HEK293 (cell line): ENCODE results near the gene NAGLU.

Experiments
- FEZF1 ChIP-seq: fragments of 450-650 bp; formaldehyde crosslinking; IDR thresholded peaks from 2 replicates; pipeline ENCODE4 v1.5.1; 2016; ENCODE audit warnings: missing biosample characterization, missing genetic modification characterization
- HOXC10 ChIP-seq: sonication (generic); formaldehyde crosslinking; IDR thresholded peaks from 2 replicates; pipeline ENCODE4 v1.8.1; 2023; ENCODE audit warnings: mild to moderate bottlenecking, missing genetic modification reagents
- MZF1 ChIP-seq: fragments of 450-650 bp; formaldehyde crosslinking; IDR thresholded peaks from 2 replicates; pipeline ENCODE4 v1.5.1; 2017; ENCODE audit warnings: missing biosample characterization, missing genetic modification characterization, borderline replicate concordance
- SCRT2 ChIP-seq: fragments of 450-650 bp; formaldehyde crosslinking; IDR thresholded peaks from 2 replicates; pipeline ENCODE4 v1.5.1; 2016; ENCODE audit warnings: missing biosample characterization, missing genetic modification characterization
- SETDB1 ChIP-seq: IDR thresholded peaks from one replicate; pipeline ENCODE4 v1.6.1; 2017; ENCODE audit warnings: mild to moderate bottlenecking, low read length, moderate library complexity, mixed read lengths; ENCODE audit not compliant: insufficient read length
- ZBTB20 ChIP-seq: fragments of 450-650 bp; formaldehyde crosslinking; IDR thresholded peaks from 2 replicates; pipeline ENCODE4 v1.5.1; 2016; ENCODE audit warnings: missing biosample characterization, missing genetic modification characterization
- ZBTB8A ChIP-seq: fragments of 450-650 bp; formaldehyde crosslinking; IDR thresholded peaks from 2 replicates; pipeline ENCODE4 v1.5.1; 2016; ENCODE audit warnings: missing biosample characterization, missing genetic modification characterization
- ZFP37 ChIP-seq: fragments of 450-650 bp; formaldehyde crosslinking; IDR thresholded peaks from 2 replicates; pipeline ENCODE4 v1.5.1; 2016; ENCODE audit warnings: missing biosample characterization, missing genetic modification characterization
- ZFP69B ChIP-seq: fragments of 450-650 bp; formaldehyde crosslinking; IDR thresholded peaks from 2 replicates; pipeline ENCODE4 v1.5.1; 2016; ENCODE audit warnings: missing biosample characterization, missing genetic modification characterization
- ZNF366 ChIP-seq: fragments of 450-650 bp; formaldehyde crosslinking; conservative IDR thresholded peaks from 2 replicates; pipeline ENCODE4 v1.5.1; 2016; ENCODE audit warnings: missing biosample characterization, missing genetic modification characterization
- ZNF423 ChIP-seq: fragments of 450-650 bp; formaldehyde crosslinking; IDR thresholded peaks from 2 replicates; pipeline ENCODE4 v1.5.1; 2016; ENCODE audit warnings: missing biosample characterization, missing genetic modification characterization
- ZNF560 ChIP-seq: fragments of 450-650 bp; formaldehyde crosslinking; IDR thresholded peaks from 2 replicates; pipeline ENCODE4 v1.5.1; 2017; ENCODE audit warnings: missing biosample characterization, missing genetic modification characterization, borderline replicate concordance
- ZNF600 ChIP-seq: fragments of 450-650 bp; formaldehyde crosslinking; IDR thresholded peaks from 2 replicates; pipeline ENCODE4 v1.5.1; 2016; ENCODE audit warnings: missing biosample characterization, missing genetic modification characterization
- ZNF623 ChIP-seq: fragments of 450-650 bp; formaldehyde crosslinking; IDR thresholded peaks from 2 replicates; pipeline ENCODE4 v1.5.1; 2016; ENCODE audit warnings: missing biosample characterization, missing genetic modification characterization
- ZNF76 ChIP-seq: fragments of 450-650 bp; formaldehyde crosslinking; IDR thresholded peaks from 2 replicates; pipeline ENCODE4; 2016; ENCODE audit warnings: low read depth, missing biosample characterization, missing genetic modification characterization, borderline replicate concordance
- ZNF777 ChIP-seq: fragments of 450-650 bp; formaldehyde crosslinking; IDR thresholded peaks from 2 replicates; pipeline ENCODE4 v1.5.1; 2017; ENCODE audit warnings: missing biosample characterization, missing genetic modification characterization, borderline replicate concordance
- ZNF792 ChIP-seq: fragments of 450-650 bp; formaldehyde crosslinking; IDR thresholded peaks from 2 replicates; pipeline ENCODE4 v1.5.1; 2016; ENCODE audit warnings: missing biosample characterization, missing genetic modification characterization
- TF ChIP-seq, protein P1 (sequence below): fragments of 450-650 bp; formaldehyde crosslinking; conservative IDR thresholded peaks from 2 replicates; pipeline ENCODE4 v1.5.1; 2016; ENCODE audit warnings: low read depth, missing biosample characterization, missing genetic modification characterization
- TF ChIP-seq, protein P2 (sequence below): fragments of 450-650 bp; formaldehyde crosslinking; conservative IDR thresholded peaks from 2 replicates; pipeline ENCODE4 v1.5.1; 2016; ENCODE audit warnings: low read depth, missing biosample characterization, missing genetic modification characterization
- TF ChIP-seq, protein P3 (sequence below): fragments of 450-650 bp; formaldehyde crosslinking; IDR thresholded peaks from 2 replicates; pipeline ENCODE4 v1.5.1; 2016; ENCODE audit warnings: missing biosample characterization, missing genetic modification characterization
- TF ChIP-seq, protein P4 (sequence below): fragments of 450-650 bp; formaldehyde crosslinking; IDR thresholded peaks from 2 replicates; pipeline ENCODE4 v1.5.1; 2016; ENCODE audit warnings: missing biosample characterization, missing genetic modification characterization
- TF ChIP-seq, protein P5 (sequence below): fragments of 450-650 bp; formaldehyde crosslinking; IDR thresholded peaks from 2 replicates; pipeline ENCODE4 v1.5.1; 2016; ENCODE audit warnings: missing biosample characterization, missing genetic modification characterization
- TF ChIP-seq, protein P6 (sequence below): fragments of 450-650 bp; formaldehyde crosslinking; IDR thresholded peaks from 2 replicates; pipeline ENCODE4 v1.5.1; 2016; ENCODE audit warnings: missing biosample characterization, missing genetic modification characterization

Gene NAGLU

DNA sequence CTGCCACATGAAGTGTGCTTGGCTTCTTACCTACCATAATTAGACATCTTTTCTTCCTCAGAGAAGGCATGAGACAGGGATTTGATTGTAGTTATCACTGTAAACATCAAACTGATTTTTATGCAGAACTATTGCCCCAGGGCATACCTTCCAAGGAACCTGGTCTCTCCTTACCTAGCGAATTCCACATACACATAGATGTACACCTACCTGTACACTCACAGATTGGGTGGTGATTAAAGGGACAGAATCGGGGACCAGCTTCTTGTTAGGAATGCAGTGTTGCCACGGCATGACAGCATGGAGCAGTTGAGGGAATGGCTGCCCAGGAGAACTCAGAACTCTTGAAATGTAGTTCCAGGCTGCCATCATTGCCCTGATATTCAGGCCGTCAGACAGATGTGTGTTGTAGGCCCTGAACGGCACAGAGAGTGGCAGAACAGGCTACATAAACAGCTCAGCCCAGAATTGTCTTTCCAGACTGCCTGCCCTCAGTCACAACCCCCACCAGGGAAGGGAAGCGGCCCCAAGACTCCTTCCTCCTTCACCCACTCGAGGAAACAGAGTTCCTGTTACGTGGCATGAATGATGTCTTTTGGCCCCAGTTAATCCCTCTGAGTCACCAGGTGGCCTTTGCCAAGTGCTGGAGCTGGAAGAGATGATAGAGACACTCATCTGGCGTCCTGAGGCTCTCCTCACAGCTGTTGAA, 17.8 kb upstream of the NAGLU start (continued):
- TF ChIP-seq FEZF1 (tag by site-specific recombination) (no peak), ZNF600 (peak; percentile 82), ZBTB20 (tag by site-specific recombination) (no peak), ZNF792 (tag by site-specific recombination) (no peak), ZNF76 (tag by site-specific recombination) (no peak), MZF1 (no peak), ZNF423 (tag by site-specific recombination) (no peak), ZBTB8A (tag by site-specific recombination) (no peak), ZNF560 (tag by site-specific recombination) (no peak), ZFP37 (tag by site-specific recombination) (no peak), SCRT2 (tag by site-specific recombination) (no peak), ZNF366 (tag by site-specific recombination) (peak; percentile 58), ZNF623 (tag by site-specific recombination) (no peak), HOXC10 (no peak), ZNF777 (tag by site-specific recombination) (no peak), SETDB1 (no peak), ZFP69B (no peak)
- TF ChIP-seq, protein P1, sequence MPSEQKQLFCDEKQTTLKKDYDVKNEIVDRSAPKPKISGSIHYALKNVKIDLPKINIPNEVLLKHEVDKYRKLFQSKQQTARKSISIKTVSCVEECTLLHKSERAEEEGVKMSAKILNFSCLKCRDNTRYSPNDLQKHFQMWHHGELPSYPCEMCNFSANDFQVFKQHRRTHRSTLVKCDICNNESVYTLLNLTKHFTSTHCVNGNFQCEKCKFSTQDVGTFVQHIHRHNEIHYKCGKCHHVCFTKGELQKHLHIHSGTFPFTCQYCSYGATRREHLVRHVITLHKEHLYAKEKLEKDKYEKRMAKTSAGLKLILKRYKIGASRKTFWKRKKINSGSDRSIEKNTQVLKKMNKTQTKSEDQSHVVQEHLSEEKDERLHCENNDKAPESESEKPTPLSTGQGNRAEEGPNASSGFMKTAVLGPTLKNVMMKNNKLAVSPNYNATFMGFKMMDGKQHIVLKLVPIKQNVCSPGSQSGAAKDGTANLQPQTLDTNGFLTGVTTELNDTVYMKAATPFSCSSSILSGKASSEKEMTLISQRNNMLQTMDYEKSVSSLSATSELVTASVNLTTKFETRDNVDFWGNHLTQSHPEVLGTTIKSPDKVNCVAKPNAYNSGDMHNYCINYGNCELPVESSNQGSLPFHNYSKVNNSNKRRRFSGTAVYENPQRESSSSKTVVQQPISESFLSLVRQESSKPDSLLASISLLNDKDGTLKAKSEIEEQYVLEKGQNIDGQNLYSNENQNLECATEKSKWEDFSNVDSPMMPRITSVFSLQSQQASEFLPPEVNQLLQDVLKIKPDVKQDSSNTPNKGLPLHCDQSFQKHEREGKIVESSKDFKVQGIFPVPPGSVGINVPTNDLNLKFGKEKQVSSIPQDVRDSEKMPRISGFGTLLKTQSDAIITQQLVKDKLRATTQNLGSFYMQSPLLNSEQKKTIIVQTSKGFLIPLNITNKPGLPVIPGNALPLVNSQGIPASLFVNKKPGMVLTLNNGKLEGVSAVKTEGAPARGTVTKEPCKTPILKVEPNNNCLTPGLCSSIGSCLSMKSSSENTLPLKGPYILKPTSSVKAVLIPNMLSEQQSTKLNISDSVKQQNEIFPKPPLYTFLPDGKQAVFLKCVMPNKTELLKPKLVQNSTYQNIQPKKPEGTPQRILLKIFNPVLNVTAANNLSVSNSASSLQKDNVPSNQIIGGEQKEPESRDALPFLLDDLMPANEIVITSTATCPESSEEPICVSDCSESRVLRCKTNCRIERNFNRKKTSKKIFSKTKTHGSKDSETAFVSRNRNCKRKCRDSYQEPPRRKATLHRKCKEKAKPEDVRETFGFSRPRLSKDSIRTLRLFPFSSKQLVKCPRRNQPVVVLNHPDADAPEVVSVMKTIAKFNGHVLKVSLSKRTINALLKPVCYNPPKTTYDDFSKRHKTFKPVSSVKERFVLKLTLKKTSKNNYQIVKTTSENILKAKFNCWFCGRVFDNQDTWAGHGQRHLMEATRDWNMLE (tag by site-specific recombination) = no peak
- TF ChIP-seq, protein P2, sequence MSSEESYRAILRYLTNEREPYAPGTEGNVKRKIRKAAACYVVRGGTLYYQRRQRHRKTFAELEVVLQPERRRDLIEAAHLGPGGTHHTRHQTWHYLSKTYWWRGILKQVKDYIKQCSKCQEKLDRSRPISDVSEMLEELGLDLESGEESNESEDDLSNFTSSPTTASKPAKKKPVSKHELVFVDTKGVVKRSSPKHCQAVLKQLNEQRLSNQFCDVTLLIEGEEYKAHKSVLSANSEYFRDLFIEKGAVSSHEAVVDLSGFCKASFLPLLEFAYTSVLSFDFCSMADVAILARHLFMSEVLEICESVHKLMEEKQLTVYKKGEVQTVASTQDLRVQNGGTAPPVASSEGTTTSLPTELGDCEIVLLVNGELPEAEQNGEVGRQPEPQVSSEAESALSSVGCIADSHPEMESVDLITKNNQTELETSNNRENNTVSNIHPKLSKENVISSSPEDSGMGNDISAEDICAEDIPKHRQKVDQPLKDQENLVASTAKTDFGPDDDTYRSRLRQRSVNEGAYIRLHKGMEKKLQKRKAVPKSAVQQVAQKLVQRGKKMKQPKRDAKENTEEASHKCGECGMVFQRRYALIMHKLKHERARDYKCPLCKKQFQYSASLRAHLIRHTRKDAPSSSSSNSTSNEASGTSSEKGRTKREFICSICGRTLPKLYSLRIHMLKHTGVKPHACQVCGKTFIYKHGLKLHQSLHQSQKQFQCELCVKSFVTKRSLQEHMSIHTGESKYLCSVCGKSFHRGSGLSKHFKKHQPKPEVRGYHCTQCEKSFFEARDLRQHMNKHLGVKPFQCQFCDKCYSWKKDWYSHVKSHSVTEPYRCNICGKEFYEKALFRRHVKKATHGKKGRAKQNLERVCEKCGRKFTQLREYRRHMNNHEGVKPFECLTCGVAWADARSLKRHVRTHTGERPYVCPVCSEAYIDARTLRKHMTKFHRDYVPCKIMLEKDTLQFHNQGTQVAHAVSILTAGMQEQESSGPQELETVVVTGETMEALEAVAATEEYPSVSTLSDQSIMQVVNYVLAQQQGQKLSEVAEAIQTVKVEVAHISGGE (tag by site-specific recombination) = no peak
- TF ChIP-seq, protein P3, sequence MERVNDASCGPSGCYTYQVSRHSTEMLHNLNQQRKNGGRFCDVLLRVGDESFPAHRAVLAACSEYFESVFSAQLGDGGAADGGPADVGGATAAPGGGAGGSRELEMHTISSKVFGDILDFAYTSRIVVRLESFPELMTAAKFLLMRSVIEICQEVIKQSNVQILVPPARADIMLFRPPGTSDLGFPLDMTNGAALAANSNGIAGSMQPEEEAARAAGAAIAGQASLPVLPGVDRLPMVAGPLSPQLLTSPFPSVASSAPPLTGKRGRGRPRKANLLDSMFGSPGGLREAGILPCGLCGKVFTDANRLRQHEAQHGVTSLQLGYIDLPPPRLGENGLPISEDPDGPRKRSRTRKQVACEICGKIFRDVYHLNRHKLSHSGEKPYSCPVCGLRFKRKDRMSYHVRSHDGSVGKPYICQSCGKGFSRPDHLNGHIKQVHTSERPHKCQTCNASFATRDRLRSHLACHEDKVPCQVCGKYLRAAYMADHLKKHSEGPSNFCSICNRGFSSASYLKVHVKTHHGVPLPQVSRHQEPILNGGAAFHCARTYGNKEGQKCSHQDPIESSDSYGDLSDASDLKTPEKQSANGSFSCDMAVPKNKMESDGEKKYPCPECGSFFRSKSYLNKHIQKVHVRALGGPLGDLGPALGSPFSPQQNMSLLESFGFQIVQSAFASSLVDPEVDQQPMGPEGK = no peak
- TF ChIP-seq, protein P4, sequence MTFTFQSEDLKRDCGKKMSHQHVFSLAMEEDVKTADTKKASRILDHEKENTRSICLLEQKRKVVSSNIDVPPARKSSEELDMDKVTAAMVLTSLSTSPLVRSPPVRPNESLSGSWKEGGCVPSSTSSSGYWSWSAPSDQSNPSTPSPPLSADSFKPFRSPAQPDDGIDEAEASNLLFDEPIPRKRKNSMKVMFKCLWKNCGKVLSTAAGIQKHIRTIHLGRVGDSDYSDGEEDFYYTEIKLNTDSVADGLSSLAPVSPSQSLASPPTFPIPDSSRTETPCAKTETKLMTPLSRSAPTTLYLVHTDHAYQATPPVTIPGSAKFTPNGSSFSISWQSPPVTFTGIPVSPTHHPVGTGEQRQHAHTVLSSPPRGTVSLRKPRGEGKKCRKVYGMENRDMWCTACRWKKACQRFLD (tag by site-specific recombination) = no peak
- TF ChIP-seq, protein P5, sequence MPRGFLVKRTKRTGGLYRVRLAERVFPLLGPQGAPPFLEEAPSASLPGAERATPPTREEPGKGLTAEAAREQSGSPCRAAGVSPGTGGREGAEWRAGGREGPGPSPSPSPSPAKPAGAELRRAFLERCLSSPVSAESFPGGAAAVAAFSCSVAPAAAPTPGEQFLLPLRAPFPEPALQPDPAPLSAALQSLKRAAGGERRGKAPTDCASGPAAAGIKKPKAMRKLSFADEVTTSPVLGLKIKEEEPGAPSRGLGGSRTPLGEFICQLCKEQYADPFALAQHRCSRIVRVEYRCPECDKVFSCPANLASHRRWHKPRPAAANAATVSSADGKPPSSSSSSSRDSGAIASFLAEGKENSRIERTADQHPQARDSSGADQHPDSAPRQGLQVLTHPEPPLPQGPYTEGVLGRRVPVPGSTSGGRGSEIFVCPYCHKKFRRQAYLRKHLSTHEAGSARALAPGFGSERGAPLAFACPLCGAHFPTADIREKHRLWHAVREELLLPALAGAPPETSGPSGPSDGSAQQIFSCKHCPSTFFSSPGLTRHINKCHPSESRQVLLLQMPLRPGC (tag by site-specific recombination) = no peak
- TF ChIP-seq, protein P6, sequence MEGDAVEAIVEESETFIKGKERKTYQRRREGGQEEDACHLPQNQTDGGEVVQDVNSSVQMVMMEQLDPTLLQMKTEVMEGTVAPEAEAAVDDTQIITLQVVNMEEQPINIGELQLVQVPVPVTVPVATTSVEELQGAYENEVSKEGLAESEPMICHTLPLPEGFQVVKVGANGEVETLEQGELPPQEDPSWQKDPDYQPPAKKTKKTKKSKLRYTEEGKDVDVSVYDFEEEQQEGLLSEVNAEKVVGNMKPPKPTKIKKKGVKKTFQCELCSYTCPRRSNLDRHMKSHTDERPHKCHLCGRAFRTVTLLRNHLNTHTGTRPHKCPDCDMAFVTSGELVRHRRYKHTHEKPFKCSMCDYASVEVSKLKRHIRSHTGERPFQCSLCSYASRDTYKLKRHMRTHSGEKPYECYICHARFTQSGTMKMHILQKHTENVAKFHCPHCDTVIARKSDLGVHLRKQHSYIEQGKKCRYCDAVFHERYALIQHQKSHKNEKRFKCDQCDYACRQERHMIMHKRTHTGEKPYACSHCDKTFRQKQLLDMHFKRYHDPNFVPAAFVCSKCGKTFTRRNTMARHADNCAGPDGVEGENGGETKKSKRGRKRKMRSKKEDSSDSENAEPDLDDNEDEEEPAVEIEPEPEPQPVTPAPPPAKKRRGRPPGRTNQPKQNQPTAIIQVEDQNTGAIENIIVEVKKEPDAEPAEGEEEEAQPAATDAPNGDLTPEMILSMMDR = no peak
